Tibial nerve (tissue), 4 donors: ENCODE data around the gene PYDC1. TPM values are rescaled to one million over a fixed set of nuclear protein-coding genes. Genes with fewer than 3 reads are reported as not detected.
"Not testable (repeated sequence)": the region's sequence is repeated elsewhere in the genome, so short reads cannot be mapped to it uniquely, and the experiment has no call there.

Experiments
- DNase-seq, 2 donors: peaks; one replicate each; pipeline ENCODE4 v3.0.0-alpha.2; 2019; ENCODE audit warnings: low spot score in 2 of 2
- H3K27ac ChIP-seq, 4 donors: fragments of 200-600 bp; sonication (generic) in 3 of 4; one replicate each; pipeline ENCODE4 v1.5.1; 2017 to 2019; ENCODE audit warnings: mild to moderate bottlenecking in 1 of 4
- H3K27me3 ChIP-seq, 2 donors: fragments of 200-600 bp; sonication (generic) in 1 of 2; one replicate each; pipeline versions ENCODE4 v1.5.1 to v1.6.0; 2017 to 2019
- H3K36me3 ChIP-seq, 3 donors: fragments of 200-600 bp; sonication (generic); one replicate each; pipeline ENCODE4 v1.5.1; 2018 to 2019
- H3K4me1 ChIP-seq, 4 donors: fragments of 200-600 bp; sonication (generic) in 3 of 4; one replicate each; pipeline ENCODE4 v1.5.1; 2017 to 2019
- H3K4me3 ChIP-seq, 4 donors: fragments of 200-600 bp; sonication (generic) in 3 of 4; one replicate each; pipeline ENCODE4 v1.5.1; 2017 to 2019; ENCODE audit warnings: mild to moderate bottlenecking in 1 of 4, moderate library complexity in 1 of 4
- H3K9me3 ChIP-seq, 4 donors: fragments of 200-600 bp; sonication (generic) in 3 of 4; one replicate each; pipeline ENCODE4 v1.5.1; 2017 to 2019
- EP300 ChIP-seq, 2 donors: sonication (generic); formaldehyde crosslinking; IDR thresholded peaks; one replicate each; pipeline ENCODE4 v1.6.1; 2017; ENCODE audit warnings: antibody characterized with exemption in 2 of 2, mild to moderate bottlenecking in 1 of 2
- POLR2A ChIP-seq, 2 donors: fragments of 450-650 bp; IDR thresholded peaks; one replicate each; pipeline ENCODE4 v1.6.1; 2017; ENCODE audit warnings: antibody characterized with exemption in 2 of 2, mild to moderate bottlenecking in 2 of 2, moderate library complexity in 2 of 2
- WGBS, 2 donors: methylation state at CpG; one replicate each; pipeline ENCODE4 v1.1.5; 2018; 5-methylcytosine and 5-hydroxymethylcytosine counted together
- total RNA-seq, 4 donors: library from RNA; depleted of rRNA; stranded (reverse); fragments of >200 nt; gene quantifications; one replicate each; pipeline ENCODE4 v1.1.0, GENCODE V29; 2016
- TF ChIP-seq, protein P1 (sequence below), 5 experiments: fragments of 200-600 bp in 3 of 5; fragments of 450-650 bp in 2 of 5; sonication (generic) in 3 of 5; IDR thresholded peaks; one replicate each; pipeline ENCODE4 v1.5.1; 2016 to 2019; ENCODE audit warnings: antibody characterized with exemption in 5 of 5, mild to moderate bottlenecking in 3 of 5, moderate library complexity in 2 of 5

The PYDC1 gene
- total RNA-seq, 4 donors from 2014 or later: 5.5 TPM; not detected in 3

DNA sequence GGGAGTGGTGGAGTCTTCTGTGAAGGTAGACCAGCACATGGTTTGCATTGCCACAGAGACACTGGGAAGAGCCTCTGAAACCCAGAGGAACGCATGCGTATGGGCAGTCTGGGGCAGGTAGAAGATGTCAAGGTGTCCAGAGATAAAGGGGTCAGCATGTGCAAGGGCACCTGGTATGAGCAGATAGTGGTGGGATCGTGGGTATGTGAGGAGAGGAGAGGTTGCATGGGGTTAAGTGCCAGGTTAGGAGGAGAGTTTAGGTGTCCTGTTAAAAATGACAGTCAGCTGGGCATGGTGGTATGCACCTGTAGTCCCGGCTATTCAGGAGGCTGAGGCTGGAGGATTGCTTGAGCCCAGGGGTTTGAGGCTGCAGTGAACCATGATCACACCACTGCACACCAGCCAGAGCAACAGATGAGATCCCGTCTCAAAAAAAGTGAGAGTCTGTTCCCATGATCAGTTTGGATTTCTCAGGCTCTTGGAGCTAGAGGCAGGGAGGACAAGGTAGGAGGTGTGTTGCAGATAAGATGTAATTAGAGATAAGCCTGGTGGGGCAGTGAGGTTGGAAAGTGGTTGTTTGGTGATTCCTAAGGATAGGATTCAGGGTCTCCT, 17.4 kb downstream of the PYDC1 start:
- WGBS, 2 donors: 87 to 90% methylated on average over 5 of the region's 5 CpGs
- DNase-seq: no peak

DNA sequence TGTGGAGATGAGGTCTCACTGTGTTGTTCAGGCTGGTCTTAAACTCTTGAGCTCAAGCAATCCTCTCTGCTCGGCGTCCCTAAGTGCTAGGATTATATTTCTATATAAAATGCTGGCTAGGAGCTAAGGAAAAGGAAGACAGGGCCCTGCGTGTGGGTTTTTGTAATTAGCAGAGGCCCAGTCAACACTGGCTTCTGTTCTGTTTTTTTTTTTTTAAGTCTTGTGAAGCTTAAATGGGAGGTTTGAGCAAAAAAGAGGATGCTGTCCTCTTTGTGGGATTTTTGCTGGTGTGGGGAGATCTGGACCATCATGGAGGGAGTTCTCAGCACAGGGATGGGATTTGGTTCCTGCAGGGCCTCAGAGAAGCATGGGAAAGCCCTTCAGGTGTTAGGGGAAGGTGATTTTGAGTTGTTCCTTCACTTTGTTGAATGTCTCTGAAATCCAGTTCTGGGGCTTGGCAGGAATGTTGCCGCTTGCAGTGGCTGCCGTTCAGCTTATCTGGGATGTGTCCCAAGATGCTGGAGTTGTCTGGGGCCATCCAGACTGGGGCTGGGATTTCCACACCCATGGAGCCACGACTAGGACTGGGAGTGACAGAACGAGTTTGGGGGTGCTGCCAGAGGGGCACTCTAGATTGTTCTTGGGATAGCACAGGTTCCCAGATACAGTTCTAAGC, 18.6 kb downstream of the PYDC1 start:
- TF ChIP-seq EP300 (IDR thresholded peaks at IDR 0.05): no peak
- TF ChIP-seq POLR2A (IDR thresholded peaks at IDR 0.05): no peak
- TF ChIP-seq, protein P1, sequence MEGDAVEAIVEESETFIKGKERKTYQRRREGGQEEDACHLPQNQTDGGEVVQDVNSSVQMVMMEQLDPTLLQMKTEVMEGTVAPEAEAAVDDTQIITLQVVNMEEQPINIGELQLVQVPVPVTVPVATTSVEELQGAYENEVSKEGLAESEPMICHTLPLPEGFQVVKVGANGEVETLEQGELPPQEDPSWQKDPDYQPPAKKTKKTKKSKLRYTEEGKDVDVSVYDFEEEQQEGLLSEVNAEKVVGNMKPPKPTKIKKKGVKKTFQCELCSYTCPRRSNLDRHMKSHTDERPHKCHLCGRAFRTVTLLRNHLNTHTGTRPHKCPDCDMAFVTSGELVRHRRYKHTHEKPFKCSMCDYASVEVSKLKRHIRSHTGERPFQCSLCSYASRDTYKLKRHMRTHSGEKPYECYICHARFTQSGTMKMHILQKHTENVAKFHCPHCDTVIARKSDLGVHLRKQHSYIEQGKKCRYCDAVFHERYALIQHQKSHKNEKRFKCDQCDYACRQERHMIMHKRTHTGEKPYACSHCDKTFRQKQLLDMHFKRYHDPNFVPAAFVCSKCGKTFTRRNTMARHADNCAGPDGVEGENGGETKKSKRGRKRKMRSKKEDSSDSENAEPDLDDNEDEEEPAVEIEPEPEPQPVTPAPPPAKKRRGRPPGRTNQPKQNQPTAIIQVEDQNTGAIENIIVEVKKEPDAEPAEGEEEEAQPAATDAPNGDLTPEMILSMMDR (IDR thresholded peaks at IDR 0.05): no peak
- WGBS, 2 donors: 59 to 68% methylated on average over 7 of the region's 7 CpGs
- Histone ChIP-seq H3K27me3 (no peaks in the 10 kb centered on the region), H3K4me1 (peaks cover 0 to 29% (median 17%) of the 10 kb centered on the region in 4 donors), H3K4me3 (no peak overlapping the region), H3K27ac (no peak overlapping the region), H3K9me3 (no peaks in the 10 kb centered on the region), H3K36me3 (peaks cover 0 to 68% (median 0%) of the 10 kb centered on the region in 3 donors)
- no peak for DNase-seq

More for the DNA sequence above, 17.4 kb downstream of the PYDC1 start:
- Histone ChIP-seq H3K4me1 (peaks cover 0 to 36% (median 17%) of the 10 kb centered on the region in 4 donors), H3K27me3 (no peaks in the 10 kb centered on the region), H3K4me3 (no peak overlapping the region), H3K9me3 (no peaks in the 10 kb centered on the region), H3K27ac (no peak overlapping the region), H3K36me3 (peaks cover 0 to 56% (median 0%) of the 10 kb centered on the region in 3 donors)
- TF ChIP-seq POLR2A (IDR thresholded peaks at IDR 0.05): no peak

DNA sequence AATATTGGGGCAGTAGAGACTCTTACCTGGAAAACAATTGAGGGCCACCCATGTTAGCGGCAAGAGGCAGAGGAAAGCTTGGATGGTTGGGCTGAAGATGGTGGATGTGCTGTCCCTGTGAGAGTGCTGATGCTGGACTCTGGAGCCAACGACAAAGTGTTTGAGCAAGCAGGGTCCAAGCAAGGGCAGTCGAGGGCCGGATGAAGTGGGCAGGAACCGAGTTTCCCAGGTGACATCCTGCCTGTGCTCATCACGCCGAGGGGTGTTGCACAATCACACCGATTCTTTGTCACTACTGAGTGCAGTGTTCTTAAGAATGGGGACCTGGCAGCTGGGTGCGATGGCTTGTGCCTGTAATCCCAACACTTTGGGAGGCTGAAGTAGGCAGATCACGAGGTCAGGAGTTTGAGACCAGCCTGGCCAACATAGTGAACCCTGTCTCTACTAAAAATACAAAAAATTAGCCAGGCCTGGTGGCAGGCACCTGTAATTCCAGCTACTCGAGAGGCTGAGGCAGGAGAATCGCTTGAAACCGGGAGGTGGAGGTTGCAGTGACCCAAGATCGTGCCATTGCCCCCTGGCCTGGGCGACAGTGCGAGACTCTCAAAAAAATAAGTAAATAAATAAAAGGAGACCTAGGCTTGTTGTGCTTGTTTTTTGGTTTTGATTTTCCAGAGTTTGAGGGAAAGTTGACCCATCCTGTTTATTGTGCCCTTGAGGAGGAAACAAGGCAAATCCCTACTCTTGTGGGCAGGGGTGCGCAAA, 20.4 kb downstream of the PYDC1 start:
- WGBS, 2 donors: 80 to 90% methylated on average over 11 to 17 of the region's 17 CpGs
- no peak overlapping the region for H3K4me3 ChIP-seq
- H3K27ac ChIP-seq: no peak overlapping the region
- H3K27me3 ChIP-seq: no peaks in the 10 kb centered on the region
- TF ChIP-seq, protein P1 (IDR thresholded peaks at IDR 0.05): no peak
- no peak for TF ChIP-seq EP300 (IDR thresholded peaks at IDR 0.05)
- TF ChIP-seq POLR2A (IDR thresholded peaks at IDR 0.05): no peak
- peaks cover 0 to 17% (median 9%) of the 10 kb centered on the region in 4 donors for H3K4me1 ChIP-seq
- H3K9me3 ChIP-seq: no peaks in the 10 kb centered on the region
- peaks cover 0 to 86% (median 11%) of the 10 kb centered on the region in 3 donors for H3K36me3 ChIP-seq
- DNase-seq: no peak

DNA sequence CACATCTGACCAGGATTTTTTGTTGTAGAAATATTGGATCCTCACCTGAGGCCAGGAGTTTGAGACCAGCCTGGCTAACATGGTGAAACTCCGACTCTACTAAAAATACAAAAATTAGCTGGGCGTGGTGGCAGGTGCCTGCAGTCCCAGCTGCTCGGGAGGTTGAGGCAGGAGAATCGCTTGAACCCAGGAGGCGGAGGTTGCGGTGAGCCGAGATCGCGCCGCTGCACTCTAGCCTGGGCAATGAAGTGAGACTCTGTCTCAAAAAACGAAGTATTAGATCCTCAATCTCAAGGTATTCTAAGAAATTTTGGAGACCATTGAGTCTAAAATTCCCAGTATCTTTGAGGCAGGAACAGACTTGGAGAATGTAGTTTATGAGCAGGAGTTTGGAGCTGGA, 21.1 kb downstream of the PYDC1 start:
- 95 to 97% methylated on average over 11 of the region's 11 CpGs for WGBS, 2 donors
- Histone ChIP-seq H3K4me1 (peaks cover 0 to 11% (median 3%) of the 10 kb centered on the region in 4 donors), H3K36me3 (peaks cover 4 to 92% (median 16%) of the 10 kb centered on the region in 3 donors)
- H3K27me3 ChIP-seq, H3K4me3 ChIP-seq, DNase-seq, H3K27ac ChIP-seq, H3K9me3 ChIP-seq: not testable (repeated sequence)

DNA sequence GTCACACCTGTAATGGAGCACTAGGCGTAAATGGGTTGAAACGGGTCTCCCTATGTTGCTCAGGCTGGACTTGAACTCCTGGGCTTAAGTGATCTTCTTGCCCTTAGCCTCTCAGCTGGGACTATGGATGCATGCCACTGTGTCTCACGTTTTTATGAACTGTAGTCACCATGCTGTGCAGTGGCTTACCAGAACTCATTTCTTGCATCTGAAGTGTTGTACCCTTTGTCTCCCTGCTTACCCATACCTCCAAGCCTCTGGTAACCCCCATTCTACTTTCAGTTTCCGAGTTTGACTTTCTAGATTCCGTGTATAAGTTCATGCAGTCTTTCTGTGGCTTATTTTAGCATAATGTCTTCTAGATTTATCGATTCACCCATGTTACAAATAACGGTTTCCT, 22.0 kb downstream of the PYDC1 start:
- Histone ChIP-seq H3K27ac (no peak overlapping the region), H3K4me3 (no peak overlapping the region), H3K27me3 (no peaks in the 10 kb centered on the region), H3K36me3 (peaks cover 7 to 99% (median 26%) of the 10 kb centered on the region in 3 donors), H3K4me1 (peaks cover 0 to 1% (median 0%) of the 10 kb centered on the region in 4 donors), H3K9me3 (no peaks in the 10 kb centered on the region)
- WGBS, 2 donors: 80 to 82% methylated on average over 7 of the region's 7 CpGs
- DNase-seq: no peak
- TF ChIP-seq EP300 (IDR thresholded peaks at IDR 0.05) (no peak), POLR2A (IDR thresholded peaks at IDR 0.05) (no peak)
- TF ChIP-seq, protein P1 (IDR thresholded peaks at IDR 0.05): no peak

DNA sequence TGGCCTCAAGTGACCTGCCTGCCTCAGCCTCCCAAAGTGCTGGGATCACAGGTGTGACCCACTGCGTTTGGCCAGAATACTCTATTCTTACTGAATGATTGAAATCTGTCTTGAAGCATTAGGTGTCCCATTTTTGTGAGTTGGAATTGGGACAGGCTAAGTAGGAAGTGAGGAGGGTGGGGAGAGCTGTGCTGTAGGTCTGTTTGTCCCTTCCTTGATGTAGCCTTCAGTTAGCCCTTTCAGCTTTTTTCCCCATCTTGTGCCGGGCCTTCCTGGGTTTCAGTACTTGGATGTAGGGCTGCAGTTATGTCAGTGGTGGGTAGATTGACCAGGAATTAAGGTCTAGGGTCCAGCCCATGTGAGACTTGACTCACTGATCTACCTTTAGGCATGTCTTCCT, 23.1 kb downstream of the PYDC1 start:
- no peak for DNase-seq
- WGBS, 2 donors: 84 to 85% methylated on average over 2 of the region's 2 CpGs
- peaks cover 7 to 99% (median 33%) of the 10 kb centered on the region in 3 donors for H3K36me3 ChIP-seq

More for the DNA sequence above, 23.1 kb downstream of the PYDC1 start:
- Histone ChIP-seq H3K4me1 (no peaks in the 10 kb centered on the region), H3K4me3 (no peak overlapping the region), H3K9me3 (no peaks in the 10 kb centered on the region), H3K27me3 (no peaks in the 10 kb centered on the region), H3K27ac (no peak overlapping the region)
- TF ChIP-seq, protein P1 (IDR thresholded peaks at IDR 0.05): no peak
- TF ChIP-seq POLR2A (IDR thresholded peaks at IDR 0.05): no peak
- TF ChIP-seq EP300 (IDR thresholded peaks at IDR 0.05): no peak
